Neuronal stem cell (in vitro differentiated cells): Measurements from ENCODE around the gene CALML5.

ENCODE experiments used
- DNase-seq: peaks from one replicate; pipeline ENCODE4 v3.0.0-alpha.2; 2013; ENCODE audit warnings: low spot score
- H2AFZ ChIP-seq: one replicate; pipeline ENCODE4 v1.6.1; 2013; ENCODE audit warnings: mild to moderate bottlenecking, low read length, inconsistent platforms
- H2AK5ac ChIP-seq: 2 replicates; pipeline ENCODE4 v1.6.1; 2013; ENCODE audit warnings: low read depth, mild to moderate bottlenecking, inconsistent platforms, low read length, moderate library complexity, mixed read lengths
- H2BK120ac ChIP-seq: 2 replicates; pipeline ENCODE4 v1.6.1; 2013; ENCODE audit warnings: low read depth, mild to moderate bottlenecking, inconsistent platforms, low read length, moderate library complexity, mixed read lengths
- H2BK12ac ChIP-seq: one replicate; pipeline ENCODE4 v1.6.1; 2013; ENCODE audit warnings: low read length, inconsistent platforms
- H2BK15ac ChIP-seq: 2 replicates; pipeline ENCODE4 v1.6.1; 2013; ENCODE audit warnings: mild to moderate bottlenecking, low read length, inconsistent platforms, mixed read lengths
- H2BK5ac ChIP-seq: one replicate; pipeline ENCODE4 v1.6.1; 2013; ENCODE audit warnings: inconsistent platforms, mild to moderate bottlenecking, low read length, moderate library complexity
- H3K14ac ChIP-seq: one replicate; pipeline ENCODE4 v1.6.1; 2013; ENCODE audit warnings: low read length, inconsistent platforms
- H3K18ac ChIP-seq: 2 replicates; pipeline ENCODE4 v1.6.1; 2013; ENCODE audit warnings: low read length, inconsistent platforms
- H3K23ac ChIP-seq: 2 replicates; pipeline ENCODE4 v1.6.1; 2013; ENCODE audit warnings: low read depth, mild to moderate bottlenecking, mixed read lengths, low read length, inconsistent platforms; ENCODE audit not compliant: poor library complexity
- H3K27ac ChIP-seq: replicated peaks from 3 replicates; pipeline ENCODE4 v1.5.1; 2013; ENCODE audit warnings: low read length, inconsistent platforms
- H3K27me3 ChIP-seq, 3 experiments: 2 replicates each; pipeline ENCODE4 v1.6.1; 2013; ENCODE audit warnings: low read length in 3 of 3, mild to moderate bottlenecking in 2 of 3, inconsistent platforms in 1 of 3, low read depth in 1 of 3, mixed read lengths in 1 of 3, moderate library complexity in 1 of 3; ENCODE audit not compliant: control insufficient read depth in 3 of 3, insufficient read depth in 3 of 3
- H3K36me3 ChIP-seq, 2 donors: replicated peaks in 1 of 2; 2 replicates each; pipeline ENCODE4 v1.6.1; 2013; ENCODE audit warnings: low read length in 2 of 2; ENCODE audit not compliant: control insufficient read depth in 2 of 2, insufficient read depth in 2 of 2
- H3K4ac ChIP-seq: 2 replicates; pipeline ENCODE4 v1.6.1; 2013; ENCODE audit warnings: inconsistent platforms, mild to moderate bottlenecking, low read length, moderate library complexity
- H3K4me1 ChIP-seq, 2 donors: 1 replicate in 1 of 2; 2 replicates in 1 of 2; pipeline ENCODE4 v1.6.1; 2013; ENCODE audit warnings: low read length in 2 of 2, low read depth in 1 of 2; ENCODE audit not compliant: control insufficient read depth in 2 of 2, insufficient read depth in 1 of 2
- H3K4me2 ChIP-seq: one replicate; pipeline ENCODE4 v1.6.1; 2013; ENCODE audit warnings: mild to moderate bottlenecking, low read length, inconsistent platforms; ENCODE audit not compliant: insufficient read depth, poor library complexity, severe bottlenecking
- H3K4me3 ChIP-seq, 2 donors: 2 replicates each; pipeline ENCODE4 v1.5.1; 2013; ENCODE audit warnings: low read length in 2 of 2, mild to moderate bottlenecking in 2 of 2, inconsistent platforms in 1 of 2, moderate library complexity in 1 of 2
- H3K79me1 ChIP-seq: one replicate; pipeline ENCODE4 v1.6.1; 2013; ENCODE audit warnings: low read depth, mild to moderate bottlenecking, inconsistent platforms, low read length, moderate library complexity
- H3K9ac ChIP-seq: one replicate; pipeline ENCODE4 v1.6.1; 2013; ENCODE audit warnings: mild to moderate bottlenecking, low read depth, low read length, inconsistent platforms; ENCODE audit not compliant: poor library complexity
- H3K9me3 ChIP-seq, 2 donors: replicated peaks in 1 of 2; 2 replicates each; pipeline versions ENCODE3 to v1.6.1; 2013; ENCODE audit warnings: low read length in 2 of 2, mild to moderate bottlenecking in 2 of 2, inconsistent platforms in 1 of 2, low read depth in 1 of 2, mixed read lengths in 1 of 2, moderate library complexity in 1 of 2; ENCODE audit not compliant: control insufficient read depth in 2 of 2, insufficient read depth in 1 of 2
- H4K8ac ChIP-seq: one replicate; pipeline ENCODE4 v1.6.1; 2013; ENCODE audit warnings: low read depth, mild to moderate bottlenecking, inconsistent platforms, low read length, moderate library complexity
- H4K91ac ChIP-seq: one replicate; pipeline ENCODE4 v1.6.1; 2013; ENCODE audit warnings: low read length, low read depth, mild to moderate bottlenecking, inconsistent platforms; ENCODE audit not compliant: poor library complexity
- WGBS, 2 donors: extraction: QIAGEN DNeasy Blood & Tissue Kit; methylation state at CpG; one replicate each; pipeline ENCODE4 v1.1.7; 2013; ENCODE audit warnings: missing lambda C conversion rate in 2 of 2, mixed read lengths in 1 of 2; ENCODE audit not compliant: insufficient read length in 2 of 2, insufficient replicate concordance in 1 of 2; ENCODE audit errors: extremely low coverage in 2 of 2; 5-methylcytosine and 5-hydroxymethylcytosine counted together

CALML5 gene

GRCh38 chr10:5533098-5533731 lies 33.8 kb upstream of the CALML5 start:
- no CpG with 5 or more reads among the region's 21 CpGs for WGBS, 2 donors
- no peak overlapping the region for H2BK120ac ChIP-seq
- no peak for DNase-seq

GRCh38 chr10:5532618-5533097 lies 33.3 kb upstream of the CALML5 start:
- DNase-seq, result no peak
- Histone ChIP-seq H3K4me3 (no peak overlapping the region), H2BK120ac (no peak overlapping the region), H3K18ac (peak overlapping the region; percentile 82), H3K4me1 (peaks cover 0 to 4% of the 10 kb centered on the region in 2 donors), H3K36me3 (no peaks in the 10 kb centered on the region), H3K4me2 (no peak overlapping the region), H4K8ac (peak overlapping the region; percentile 73), H2AK5ac (peak overlapping the region; percentile 82), H3K4ac (no peak overlapping the region), H3K14ac (peak overlapping the region; percentile 63), H3K27ac (no peak overlapping the region), H2AFZ (no peak overlapping the region), H2BK15ac (peak overlapping the region; percentile 38), H4K91ac (peak overlapping the region; percentile 92), H3K23ac (no peak overlapping the region), H3K79me1 (no peaks in the 10 kb centered on the region), H2BK12ac (no peak overlapping the region), H3K9me3 (peaks cover 0 to 2% of the 10 kb centered on the region in 2 donors), H3K27me3 (peaks cover 0 to 9% (median 0%) of the 10 kb centered on the region in 3 experiments), H3K9ac (no peak overlapping the region), H2BK5ac (peak overlapping the region; percentile 54)
- no CpG with 5 or more reads among the region's 6 CpGs for WGBS, 2 donors

More at GRCh38 chr10:5533098-5533731, 33.8 kb upstream of the CALML5 start:
- H3K36me3 ChIP-seq, result no peaks in the 10 kb centered on the region
- no peak overlapping the region for H2AFZ ChIP-seq
- peaks cover 0 to 2% of the 10 kb centered on the region in 2 donors for H3K9me3 ChIP-seq
- H2AK5ac ChIP-seq, result peak overlapping the region; percentile 82
- no peak overlapping the region for H3K23ac ChIP-seq
- H2BK12ac ChIP-seq, result peak overlapping the region; percentile 63
- peaks cover 0 to 4% of the 10 kb centered on the region in 2 donors for H3K4me1 ChIP-seq
- peaks cover 0 to 9% (median 0%) of the 10 kb centered on the region in 3 experiments for H3K27me3 ChIP-seq
- no peak overlapping the region for H3K4me3 ChIP-seq
- H3K9ac ChIP-seq, result no peak overlapping the region
- H3K18ac ChIP-seq, result peak overlapping the region; percentile 82
- H3K4me2 ChIP-seq, result no peak overlapping the region
- no peaks in the 10 kb centered on the region for H3K79me1 ChIP-seq
- peak overlapping the region; percentile 92 for H4K91ac ChIP-seq
- H2BK5ac ChIP-seq, result peak overlapping the region; percentile 54
- H3K4ac ChIP-seq, result no peak overlapping the region
- H4K8ac ChIP-seq, result peak overlapping the region; percentile 73
- H3K27ac ChIP-seq, result no peak overlapping the region
- peak overlapping the region; percentile 63 for H3K14ac ChIP-seq
- H2BK15ac ChIP-seq, result peak overlapping the region; percentile 38

- no peaks in the 10 kb centered on the region for H3K36me3 ChIP-seq
- no peak overlapping the region for H3K27ac ChIP-seq
- H3K4ac ChIP-seq, result no peak overlapping the region
- no peak overlapping the region for H4K91ac ChIP-seq
- H2AFZ ChIP-seq, result no peak overlapping the region
- WGBS, 2 donors, result no CpG with 5 or more reads among the region's 10 CpGs
- DNase-seq, result no peak
- H3K9me3 ChIP-seq, result peaks cover 0 to 2% of the 10 kb centered on the region in 2 donors
- no peak overlapping the region for H3K4me3 ChIP-seq
- H2BK120ac ChIP-seq, result no peak overlapping the region
- H3K79me1 ChIP-seq, result no peaks in the 10 kb centered on the region
- H2BK5ac ChIP-seq, result no peak overlapping the region
- no peak overlapping the region for H2BK15ac ChIP-seq
- no peak overlapping the region for H3K23ac ChIP-seq
- no peak overlapping the region for H2BK12ac ChIP-seq
- H3K18ac ChIP-seq, result no peak overlapping the region
- no peak overlapping the region for H3K4me2 ChIP-seq
- no peak overlapping the region for H3K9ac ChIP-seq
- no peak overlapping the region for H4K8ac ChIP-seq
- peaks cover 0 to 9% (median 0%) of the 10 kb centered on the region in 3 experiments for H3K27me3 ChIP-seq
- no peak overlapping the region for H3K14ac ChIP-seq
- peak overlapping the region; percentile 61 for H2AK5ac ChIP-seq
- peaks cover 0 to 4% of the 10 kb centered on the region in 2 donors for H3K4me1 ChIP-seq
Measured at GRCh38 chr10:5532307-5532605, 32.9 kb upstream of the CALML5 start.

- Histone ChIP-seq H3K18ac (no peak overlapping the region), H3K27ac (no peak overlapping the region), H3K23ac (no peak overlapping the region), H3K4me2 (no peak overlapping the region), H2BK5ac (no peak overlapping the region), H3K36me3 (no peaks in the 10 kb centered on the region), H2BK120ac (no peak overlapping the region), H2BK12ac (no peak overlapping the region), H3K4me1 (peaks cover 0 to 4% of the 10 kb centered on the region in 2 donors), H3K14ac (no peak overlapping the region), H3K4me3 (no peak overlapping the region), H3K9me3 (peaks cover 0 to 2% of the 10 kb centered on the region in 2 donors), H3K4ac (no peak overlapping the region), H4K8ac (no peak overlapping the region), H3K9ac (no peak overlapping the region), H2AFZ (no peak overlapping the region), H3K79me1 (no peaks in the 10 kb centered on the region), H2BK15ac (no peak overlapping the region), H2AK5ac (peak overlapping the region; percentile 61), H3K27me3 (peaks cover 0 to 9% (median 0%) of the 10 kb centered on the region in 3 experiments), H4K91ac (no peak overlapping the region)
- DNase-seq, result no peak
- WGBS, 2 donors, result no CpG with 5 or more reads among the region's 10 CpGs
Measured at GRCh38 chr10:5531558-5532306, 32.4 kb upstream of the CALML5 start.
